ENCODE results near the gene BMPR1A.

BMPR1A gene

DNA sequence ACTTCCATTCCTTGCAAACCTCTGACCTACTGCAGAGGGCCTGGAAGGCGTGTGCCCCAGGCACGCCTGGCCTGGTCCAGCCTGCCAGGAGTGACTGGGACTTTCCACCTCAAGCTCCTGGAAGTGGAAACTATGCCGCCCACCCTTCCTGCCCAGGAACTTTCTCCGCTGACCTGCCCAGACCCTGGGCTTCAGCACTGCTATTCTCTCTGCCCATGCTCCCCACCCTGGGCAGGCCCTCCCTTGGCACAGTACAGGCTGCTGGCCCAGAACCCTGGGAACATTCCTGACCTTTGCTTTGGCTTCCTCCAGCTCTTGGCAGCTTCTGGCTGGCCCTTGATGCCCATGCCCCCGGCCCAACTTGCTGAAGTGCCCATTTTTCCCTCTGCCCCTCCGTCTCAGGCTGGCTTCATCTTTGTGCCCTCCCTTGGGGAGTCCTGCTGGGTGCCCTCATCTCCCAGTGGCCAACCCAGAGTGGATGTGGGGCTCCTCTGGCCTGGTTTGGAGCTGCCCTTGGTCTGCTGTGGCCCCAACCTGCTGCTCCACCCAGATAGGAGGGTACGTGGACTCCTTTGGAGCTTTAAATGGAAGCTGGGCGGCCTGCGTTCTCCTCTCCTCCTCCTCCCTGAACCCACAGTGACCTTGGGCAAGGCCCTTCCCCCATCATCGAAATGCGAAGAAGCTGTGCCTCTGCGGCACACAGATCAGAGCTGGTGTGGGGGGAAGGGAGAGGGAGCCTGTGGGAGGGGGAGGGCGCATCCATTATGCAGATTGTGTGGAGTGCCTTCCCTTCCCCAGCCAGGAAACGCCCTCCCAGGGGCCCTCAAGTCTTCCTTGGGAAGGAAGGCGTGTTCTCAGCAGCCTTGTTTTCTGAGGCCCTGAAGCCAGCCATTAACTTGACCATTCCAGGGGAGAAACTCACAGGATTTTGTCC is 197.6 kb downstream of the BMPR1A start:
- no peak for DNase-seq (ENCODE audit: low read depth)
- TF ChIP-seq, protein P1, sequence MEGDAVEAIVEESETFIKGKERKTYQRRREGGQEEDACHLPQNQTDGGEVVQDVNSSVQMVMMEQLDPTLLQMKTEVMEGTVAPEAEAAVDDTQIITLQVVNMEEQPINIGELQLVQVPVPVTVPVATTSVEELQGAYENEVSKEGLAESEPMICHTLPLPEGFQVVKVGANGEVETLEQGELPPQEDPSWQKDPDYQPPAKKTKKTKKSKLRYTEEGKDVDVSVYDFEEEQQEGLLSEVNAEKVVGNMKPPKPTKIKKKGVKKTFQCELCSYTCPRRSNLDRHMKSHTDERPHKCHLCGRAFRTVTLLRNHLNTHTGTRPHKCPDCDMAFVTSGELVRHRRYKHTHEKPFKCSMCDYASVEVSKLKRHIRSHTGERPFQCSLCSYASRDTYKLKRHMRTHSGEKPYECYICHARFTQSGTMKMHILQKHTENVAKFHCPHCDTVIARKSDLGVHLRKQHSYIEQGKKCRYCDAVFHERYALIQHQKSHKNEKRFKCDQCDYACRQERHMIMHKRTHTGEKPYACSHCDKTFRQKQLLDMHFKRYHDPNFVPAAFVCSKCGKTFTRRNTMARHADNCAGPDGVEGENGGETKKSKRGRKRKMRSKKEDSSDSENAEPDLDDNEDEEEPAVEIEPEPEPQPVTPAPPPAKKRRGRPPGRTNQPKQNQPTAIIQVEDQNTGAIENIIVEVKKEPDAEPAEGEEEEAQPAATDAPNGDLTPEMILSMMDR (IDR thresholded peaks at IDR 0.05; ENCODE audit: low read depth, low read length, missing control alignments) = no peak
- no peak overlapping the region for H3K4me3 ChIP-seq (ENCODE audit: low read depth, low read length)

- TF ChIP-seq, protein P1 (IDR thresholded peaks at IDR 0.05; ENCODE audit: low read depth, low read length, missing control alignments) = no peak
- H3K4me3 ChIP-seq (ENCODE audit: low read depth, low read length) = no peak overlapping the region
- no peak for DNase-seq (ENCODE audit: low read depth)
Measured at GRCh38 chr10:86954681-86955500, 198.5 kb downstream of the BMPR1A start.

DNA sequence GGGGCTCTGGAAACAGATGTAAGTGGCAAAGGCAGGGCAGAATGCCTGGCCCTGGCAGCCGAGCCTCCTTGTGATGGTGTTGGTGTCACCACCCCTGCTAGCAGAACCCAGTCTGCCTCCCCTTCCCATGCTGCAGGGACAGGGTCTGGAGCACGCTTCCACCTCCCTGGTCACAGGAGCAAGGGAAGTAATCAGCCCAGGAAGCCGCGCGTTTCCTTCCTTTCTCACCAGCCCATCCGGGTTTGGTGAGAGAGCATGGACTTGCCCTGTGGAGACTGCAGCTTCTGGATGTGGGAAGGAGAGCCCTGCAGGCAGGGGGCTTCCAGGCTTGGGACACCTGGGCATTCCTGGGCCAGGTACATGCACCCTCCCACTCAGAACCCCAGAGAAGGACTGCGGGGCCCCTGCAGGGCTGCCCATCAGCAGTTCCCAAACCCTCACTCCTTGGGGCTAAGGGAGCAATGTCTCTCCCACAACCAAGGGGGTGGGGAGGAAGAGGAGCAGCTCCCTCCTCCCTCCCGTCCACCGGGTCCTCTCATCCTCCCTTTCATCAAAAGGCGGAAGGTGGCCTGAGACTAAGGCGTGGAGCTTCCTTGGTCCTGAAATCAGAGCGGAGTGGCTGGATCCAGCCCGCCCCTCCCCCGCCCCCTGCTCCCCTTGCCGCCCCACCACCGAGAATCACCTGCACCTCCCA is 199.2 kb downstream of the BMPR1A start:
- H3K4me3 ChIP-seq (ENCODE audit: low read depth, low read length) = no peak overlapping the region

GRCh38 chr10:86956195-86956847 is 199.9 kb downstream of the BMPR1A start:
- no peak overlapping the region for H3K4me3 ChIP-seq (ENCODE audit: low read depth, low read length)
- DNase-seq (ENCODE audit: low read depth) = no peak
- TF ChIP-seq, protein P1 (IDR thresholded peaks at IDR 0.05; ENCODE audit: low read depth, low read length, missing control alignments) = no peak

More for the DNA sequence above, 199.2 kb downstream of the BMPR1A start:
- no peak for DNase-seq (ENCODE audit: low read depth)
- TF ChIP-seq, protein P1 (IDR thresholded peaks at IDR 0.05; ENCODE audit: low read depth, low read length, missing control alignments) = no peak

DNA sequence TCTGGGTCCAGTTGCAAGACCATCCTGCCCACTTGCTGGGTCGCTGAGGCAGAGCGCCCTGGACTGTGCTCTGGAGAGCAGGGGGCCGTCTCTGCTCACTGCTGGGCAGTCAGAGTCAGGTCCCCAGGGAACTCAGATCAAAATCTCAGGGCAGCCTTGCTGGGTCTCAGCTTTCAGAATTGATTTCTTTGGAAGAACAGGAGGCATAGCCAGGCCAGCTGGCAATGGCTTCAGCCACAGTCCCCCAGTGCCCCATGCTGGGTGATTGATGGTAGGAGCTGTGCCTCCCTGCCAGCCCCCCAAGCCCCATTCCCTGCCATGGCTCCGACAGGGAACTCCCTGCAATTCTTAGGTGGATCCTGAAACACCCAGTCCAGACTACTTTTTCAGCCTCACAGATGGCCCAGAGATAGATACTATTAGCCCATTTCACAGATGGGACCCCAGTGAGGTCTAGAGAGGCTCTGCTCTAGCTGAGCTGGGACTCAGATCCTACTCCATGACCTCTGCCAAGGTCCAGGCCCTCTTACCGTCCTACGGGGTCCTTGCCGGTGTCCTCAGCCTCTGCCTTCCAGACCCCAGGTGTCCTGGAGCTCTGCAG is 200.5 kb downstream of the BMPR1A start:
- H3K4me3 ChIP-seq (ENCODE audit: low read depth, low read length) = no peak overlapping the region
- no peak for DNase-seq (ENCODE audit: low read depth)
- TF ChIP-seq, protein P1 (IDR thresholded peaks at IDR 0.05; ENCODE audit: low read depth, low read length, missing control alignments) = no peak

Measured in GM12864 (cell line).